ENCODE results near the gene FREM2. TPM values are rescaled to one million over a fixed set of nuclear protein-coding genes. Genes with fewer than 3 reads are reported as not detected.

The FREM2 gene
- total RNA-seq, 1 experiment from 2014 or later = 0.46 TPM

GRCh38 chr13:38758277-38758676, 71.4 kb downstream of the FREM2 start:
- no peak for DNase-seq (ENCODE audit: low spot score)

GRCh38 chr13:38759390-38759789, 72.5 kb downstream of the FREM2 start:
- no peak for DNase-seq (ENCODE audit: low spot score)

- DNase-seq (ENCODE audit: low spot score) = peak; percentile 23
These were observed 76.8 kb downstream of the FREM2 start for GRCh38 chr13:38763446-38764381.

GRCh38 chr13:38766799-38767198, 79.9 kb downstream of the FREM2 start:
- DNase-seq (ENCODE audit: low spot score) = no peak

GRCh38 chr13:38767506-38768265, 80.8 kb downstream of the FREM2 start:
- no peak for DNase-seq (ENCODE audit: low spot score)

- no peak for DNase-seq (ENCODE audit: low spot score)
These were observed 82.6 kb downstream of the FREM2 start for GRCh38 chr13:38769526-38769925.

- no peak for DNase-seq (ENCODE audit: low spot score)
These were observed 88.2 kb downstream of the FREM2 start for GRCh38 chr13:38775085-38775484.

- no peak for DNase-seq (ENCODE audit: low spot score)
These were observed 90.7 kb downstream of the FREM2 start for GRCh38 chr13:38777347-38778119.

- no peak for DNase-seq (ENCODE audit: low spot score)
These were observed 94.7 kb downstream of the FREM2 start for GRCh38 chr13:38781539-38781938.

- DNase-seq (ENCODE audit: low spot score) = no peak
These were observed 97.4 kb downstream of the FREM2 start for GRCh38 chr13:38784036-38784880.

- no peak for DNase-seq (ENCODE audit: low spot score)
These were observed 98.2 kb downstream of the FREM2 start for GRCh38 chr13:38785042-38785441.

GRCh38 chr13:38785490-38785889, 98.6 kb downstream of the FREM2 start:
- DNase-seq (ENCODE audit: low spot score) = no peak

GRCh38 chr13:38787550-38787949, 100.7 kb downstream of the FREM2 start:
- DNase-seq (ENCODE audit: low spot score) = no peak

GRCh38 chr13:38796890-38797289, 110.0 kb downstream of the FREM2 start:
- DNase-seq (ENCODE audit: low spot score) = no peak

GRCh38 chr13:38803531-38803930, 116.7 kb downstream of the FREM2 start:
- DNase-seq (ENCODE audit: low spot score) = no peak

- DNase-seq (ENCODE audit: low spot score) = no peak
These were observed 117.2 kb downstream of the FREM2 start for GRCh38 chr13:38804061-38804460.

- peak; percentile 2 for DNase-seq (ENCODE audit: low spot score)
These were observed 117.7 kb downstream of the FREM2 start for GRCh38 chr13:38804536-38804935.

- no peak for DNase-seq (ENCODE audit: low spot score)
These were observed 127.5 kb downstream of the FREM2 start for GRCh38 chr13:38814331-38814730.

- peak; percentile 60 for DNase-seq (ENCODE audit: low spot score)
These were observed 132.2 kb downstream of the FREM2 start for GRCh38 chr13:38819053-38819452.

- DNase-seq (ENCODE audit: low spot score) = no peak
These were observed 132.7 kb downstream of the FREM2 start for GRCh38 chr13:38819596-38819995.
